Nephron progenitor cell (in vitro differentiated cells): ENCODE results near the gene CAMTA1.

Experiments used
- DNase-seq: peaks from one replicate; pipeline ENCODE4 v3.0.0; 2021
- H3K27ac Mint-ChIP-seq: 2 replicates; pipeline ENCODE4 v1.8.0; 2021; ENCODE audit warnings: mild to moderate bottlenecking, moderate library complexity, mixed read lengths
- H3K27me3 Mint-ChIP-seq: 2 replicates; pipeline ENCODE4 v1.8.0; 2021; ENCODE audit warnings: mild to moderate bottlenecking, low read depth, mixed read lengths; ENCODE audit not compliant: poor library complexity
- H3K36me3 Mint-ChIP-seq: 2 replicates; pipeline ENCODE4 v1.8.0; 2021; ENCODE audit warnings: low read depth, mixed read lengths
- H3K4me1 Mint-ChIP-seq: 2 replicates; pipeline ENCODE4 v1.8.0; 2021; ENCODE audit warnings: mixed read lengths
- H3K4me3 Mint-ChIP-seq: 2 replicates; pipeline ENCODE4 v1.8.0; 2021; ENCODE audit warnings: mild to moderate bottlenecking, moderate library complexity, mixed read lengths
- H3K9me3 Mint-ChIP-seq: 2 replicates; pipeline ENCODE4 v1.8.0; 2021; ENCODE audit warnings: mild to moderate bottlenecking, moderate library complexity, mixed read lengths
- CTCF ChIP-seq: fragments of 200-600 bp; sonication (generic); IDR thresholded peaks from 2 replicates; pipeline ENCODE4 v1.5.0; 2021; ENCODE audit warnings: antibody characterized with exemption

The CAMTA1 gene

GRCh38 chr1:7606096-7606495 is 820.8 kb downstream of the CAMTA1 start:
- no peak for DNase-seq
- Mint-ChIP-seq H3K27ac (no peak overlapping the region), H3K4me3 (no peak overlapping the region), H3K9me3 (peaks cover 29% of the 10 kb centered on the region), H3K4me1 (peaks cover 20% of the 10 kb centered on the region), H3K36me3 (no peaks in the 10 kb centered on the region), H3K27me3 (peaks cover 24% of the 10 kb centered on the region)
- TF ChIP-seq CTCF, result no peak

GRCh38 chr1:7607097-7607496 is 821.8 kb downstream of the CAMTA1 start:
- no peak for DNase-seq
- H3K4me3 Mint-ChIP-seq, result no peak overlapping the region
- no peaks in the 10 kb centered on the region for H3K36me3 Mint-ChIP-seq
- peaks cover 20% of the 10 kb centered on the region for H3K4me1 Mint-ChIP-seq
- peaks cover 29% of the 10 kb centered on the region for H3K9me3 Mint-ChIP-seq
- no peak overlapping the region for H3K27ac Mint-ChIP-seq
- peaks cover 25% of the 10 kb centered on the region for H3K27me3 Mint-ChIP-seq
- TF ChIP-seq CTCF, result no peak

GRCh38 chr1:7608628-7609305 is 823.5 kb downstream of the CAMTA1 start:
- Mint-ChIP-seq H3K4me1 (peaks cover 25% of the 10 kb centered on the region), H3K27ac (no peak overlapping the region), H3K9me3 (peaks cover 19% of the 10 kb centered on the region), H3K4me3 (no peak overlapping the region), H3K36me3 (no peaks in the 10 kb centered on the region), H3K27me3 (peaks cover 12% of the 10 kb centered on the region)
- no peak for TF ChIP-seq CTCF
- DNase-seq, result peak; percentile 26

GRCh38 chr1:7609311-7609994 is 824.2 kb downstream of the CAMTA1 start:
- Mint-ChIP-seq H3K27ac (no peak overlapping the region), H3K4me3 (no peak overlapping the region)
- peak; percentile 0 for DNase-seq

GRCh38 chr1:7610106-7610731 is 825.0 kb downstream of the CAMTA1 start:
- H3K36me3 Mint-ChIP-seq, result no peaks in the 10 kb centered on the region
- H3K4me1 Mint-ChIP-seq, result peaks cover 25% of the 10 kb centered on the region
- no peak for TF ChIP-seq CTCF
- DNase-seq, result peak; percentile 1
- H3K27me3 Mint-ChIP-seq, result peaks cover 7% of the 10 kb centered on the region
- no peak overlapping the region for H3K4me3 Mint-ChIP-seq
- H3K27ac Mint-ChIP-seq, result no peak overlapping the region
- peaks cover 7% of the 10 kb centered on the region for H3K9me3 Mint-ChIP-seq

More at GRCh38 chr1:7609311-7609994, 824.2 kb downstream of the CAMTA1 start:
- TF ChIP-seq CTCF, result no peak
- Mint-ChIP-seq H3K36me3 (no peaks in the 10 kb centered on the region), H3K27me3 (peaks cover 7% of the 10 kb centered on the region), H3K4me1 (peaks cover 25% of the 10 kb centered on the region), H3K9me3 (peaks cover 13% of the 10 kb centered on the region)
